Kidney epithelial cell (primary cell): ENCODE results near the gene PKP1. TPM values are rescaled to one million over a fixed set of nuclear protein-coding genes. Genes with fewer than 3 reads are reported as not detected.

Experiments used
- DNase-seq: peaks from one replicate; pipeline ENCODE4 v3.0.0-alpha.2; 2010; ENCODE audit warnings: low read depth
- H3K27me3 ChIP-seq: 2 replicates; pipeline ENCODE4 v1.6.0; 2011; ENCODE audit warnings: low read length; ENCODE audit not compliant: control insufficient read depth, insufficient read depth
- H3K36me3 ChIP-seq: 2 replicates; pipeline ENCODE4 v1.5.1; 2011; ENCODE audit warnings: low read length; ENCODE audit not compliant: control insufficient read depth, insufficient read depth
- H3K4me3 ChIP-seq: 2 replicates; pipeline ENCODE4 v1.5.1; 2011; ENCODE audit warnings: low read depth, mild to moderate bottlenecking, control low read depth, low read length
- CTCF ChIP-seq: IDR thresholded peaks from 2 replicates; pipeline ENCODE4 v1.5.1; 2011; ENCODE audit warnings: mild to moderate bottlenecking, moderate library complexity, low read length, control low read depth, inconsistent platforms; ENCODE audit not compliant: insufficient read depth, poor library complexity, severe bottlenecking
- total RNA-seq: library from RNA; depleted of rRNA; stranded (reverse); fragments of >200 nt; gene quantifications from 2 replicates; pipeline ENCODE4 v1.2.3, GENCODE V29; 2015

PKP1 gene
- total RNA-seq, 1 donor from 2014 or later, result 8.7 TPM

- no peak for TF ChIP-seq CTCF
- H3K36me3 ChIP-seq, result no peaks in the 10 kb centered on the region
- no peak overlapping the region for H3K4me3 ChIP-seq
- DNase-seq, result no peak
- H3K27me3 ChIP-seq, result peaks cover 7% of the 10 kb centered on the region
Measured at GRCh38 chr1:201345081-201345355, 61.7 kb downstream of the PKP1 start.

GRCh38 chr1:201346337-201346939, 63.1 kb downstream of the PKP1 start:
- peak; percentile 74 for TF ChIP-seq CTCF
- Histone ChIP-seq H3K27me3 (peaks cover 7% of the 10 kb centered on the region), H3K4me3 (no peak overlapping the region)

DNA sequence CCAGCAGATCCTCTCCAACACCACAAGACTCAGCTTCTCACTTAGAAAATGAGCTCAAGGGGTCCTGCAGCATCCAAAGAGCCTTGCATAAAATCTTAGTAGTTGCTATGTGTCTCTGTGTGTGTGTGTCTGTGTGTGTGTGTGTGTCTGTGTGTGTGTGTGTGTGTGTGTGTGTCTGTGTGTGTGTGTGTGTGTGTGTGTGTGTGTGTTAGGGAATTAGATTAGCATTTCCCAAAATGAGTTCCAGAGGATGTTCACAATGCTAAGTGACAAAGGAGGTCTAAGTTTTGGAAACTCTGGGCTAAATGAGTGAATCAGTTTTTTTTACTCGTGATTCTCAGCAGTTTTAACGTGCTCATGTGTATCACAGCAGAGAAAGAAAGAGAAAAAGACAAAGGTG, 63.7 kb downstream of the PKP1 start:
- Histone ChIP-seq H3K4me3 (no peak overlapping the region), H3K27me3 (peaks cover 7% of the 10 kb centered on the region), H3K36me3 (no peaks in the 10 kb centered on the region)
- TF ChIP-seq CTCF, result no peak
- DNase-seq, result no peak

More at GRCh38 chr1:201346337-201346939, 63.1 kb downstream of the PKP1 start:
- DNase-seq, result no peak
- no peaks in the 10 kb centered on the region for H3K36me3 ChIP-seq

DNA sequence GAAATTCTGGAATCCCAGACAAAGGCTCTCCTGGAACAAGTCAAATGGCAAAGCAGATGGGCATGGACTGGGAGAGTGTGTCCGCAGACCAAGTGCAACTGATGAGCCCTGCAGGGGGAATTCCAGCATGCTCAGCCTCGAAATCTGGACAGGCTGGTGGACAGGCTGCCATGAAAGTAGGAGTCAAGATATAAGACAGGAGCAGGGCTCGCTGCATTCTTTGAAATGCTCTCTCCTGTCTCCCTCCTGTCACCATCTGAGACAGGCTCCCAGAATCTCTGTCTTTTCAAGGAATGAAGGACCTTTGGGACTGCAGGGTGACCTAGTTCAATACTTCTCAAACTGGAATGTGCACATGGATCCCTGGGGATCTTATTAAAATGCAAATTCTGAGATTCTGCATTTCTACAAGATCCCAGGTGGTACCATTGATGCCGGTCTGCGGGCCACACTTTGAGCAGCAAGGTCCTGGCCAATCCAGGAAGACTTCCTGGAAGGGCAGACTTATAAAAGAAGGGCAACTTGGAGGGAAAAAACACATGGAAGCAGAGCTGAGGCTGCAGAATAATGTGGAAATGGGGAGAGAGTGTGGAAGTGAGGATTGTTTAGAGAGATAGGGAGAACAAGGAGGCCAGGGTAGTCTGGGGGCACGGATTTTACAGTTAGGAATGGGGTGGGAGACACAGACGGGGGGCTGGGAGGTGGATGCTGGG, 64.3 kb downstream of the PKP1 start:
- no peak for DNase-seq
- no peaks in the 10 kb centered on the region for H3K36me3 ChIP-seq
- H3K27me3 ChIP-seq, result peaks cover 7% of the 10 kb centered on the region

DNA sequence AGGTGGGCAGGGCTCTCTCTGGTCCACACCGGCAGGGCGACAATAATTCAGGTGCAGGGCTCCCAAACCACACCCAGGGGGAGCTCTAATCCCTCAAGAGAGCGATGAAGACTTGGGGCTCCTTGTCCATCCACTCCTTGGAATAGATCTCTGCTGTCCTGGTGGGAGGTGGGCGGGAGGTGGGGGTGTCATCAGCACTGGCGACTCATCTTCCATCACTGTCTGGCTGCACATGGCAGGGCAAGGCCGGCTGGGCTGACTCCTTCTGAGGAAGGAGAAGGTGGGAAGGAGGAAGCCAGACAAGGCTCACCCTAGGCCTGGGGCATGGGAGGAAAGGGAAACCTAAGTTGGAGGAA, 64.9 kb downstream of the PKP1 start:
- Histone ChIP-seq H3K27me3 (peaks cover 12% of the 10 kb centered on the region), H3K36me3 (no peaks in the 10 kb centered on the region), H3K4me3 (no peak overlapping the region)
- DNase-seq, result no peak
- peak; percentile 86 for TF ChIP-seq CTCF

More for the DNA sequence above, 64.3 kb downstream of the PKP1 start:
- TF ChIP-seq CTCF, result no peak
- H3K4me3 ChIP-seq, result no peak overlapping the region

- no peak for DNase-seq
- Histone ChIP-seq H3K27me3 (peaks cover 9% of the 10 kb centered on the region), H3K36me3 (no peaks in the 10 kb centered on the region), H3K4me3 (no peak overlapping the region)
- no peak for TF ChIP-seq CTCF
Measured at GRCh38 chr1:201349092-201349491, 65.8 kb downstream of the PKP1 start.
